ENCODE data around the gene TM7SF2. TPM values are rescaled to one million over a fixed set of nuclear protein-coding genes. Genes with fewer than 3 reads are reported as not detected.
A peak's percentile ranks its signal among the peaks of the same experiment; 100 is the strongest.

Gene TM7SF2
- total RNA-seq, 1 experiment from 2014 or later, result 49.5 TPM

DNA sequence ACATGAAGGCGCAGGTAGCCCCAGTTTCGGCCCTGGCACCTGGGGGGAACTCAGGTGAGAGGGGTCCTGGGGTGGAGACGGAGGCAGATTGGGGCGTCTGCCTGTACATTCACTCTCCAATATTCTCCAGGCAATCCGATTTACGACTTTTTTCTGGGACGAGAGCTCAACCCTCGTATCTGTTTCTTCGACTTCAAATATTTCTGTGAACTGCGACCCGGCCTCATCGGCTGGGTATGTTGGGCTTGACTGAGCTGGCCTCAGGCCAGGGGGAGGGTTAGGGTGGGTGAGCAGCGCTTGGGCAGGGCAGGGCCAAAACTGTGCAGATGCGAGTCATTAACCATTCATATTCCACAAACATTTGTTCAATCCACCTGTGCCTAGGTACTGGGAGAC, 1.7 kb downstream of the TM7SF2 start:
- POLR2A ChIA-PET (ENCODE audit: unreplicated experiment), result interaction anchor here (0.5 to 0.6 kb wide), 5 partner anchors 162 to 775 kb away, joined by 3 to 21 read pairs (median 4); partner anchors contain the start of gene FIBP
- Histone ChIP-seq H3K4me1 (replicated peaks; ENCODE audit: insufficient read depth) (peaks cover 40% of the 10 kb centered on the region), H3K9me2 (ENCODE audit: insufficient read depth) (no peaks in the 10 kb centered on the region), H3K79me2 (ENCODE audit: low read depth) (peaks cover 36% of the 10 kb centered on the region), H3K36me3 (ENCODE audit: low read depth) (no peaks in the 10 kb centered on the region), H3K4me2 (peak overlapping the region; percentile 100), H3K4me3 (peak overlapping the region; percentile 78; the same call in 1 of the 2 replicates), H3K9me3 (ENCODE audit: insufficient read depth, low read depth) (no peaks in the 10 kb centered on the region), H3K27me3 (ENCODE audit: insufficient read depth, low read depth) (no peaks in the 10 kb centered on the region), H2AFZ (no peak overlapping the region), H4K20me1 (ENCODE audit: insufficient read depth) (0 out of 2 replicates have a peak, but pooled peaks cover 5% of the 10 kb centered on the region), H3K27ac (no peak overlapping the region), H3F3A (ENCODE audit: insufficient read depth, low read depth) (peaks cover 69% of the 10 kb centered on the region)
- CTCF ChIA-PET, result interaction anchor here (0.5 to 1.5 kb wide), 6 partner anchors 19 to 297 kb away, joined by 3 to 5 read pairs (median 3); partner anchors contain the start of genes CAPN1 and SLC25A45
- no TSS peak for BruUV-seq (replicated peaks)
- intact Hi-C loops (cut with micrococcal nuclease; ENCODE audit: unreplicated experiment), result loop anchor here (5.0 kb wide), 1 partner anchor 219 kb away; the partner anchor contains the start of gene DPF2
- TF ChIP-seq EZH2 (IDR thresholded peaks at IDR 0.05; ENCODE audit: low read depth), result no peak
- TF ChIP-seq, protein P1, sequence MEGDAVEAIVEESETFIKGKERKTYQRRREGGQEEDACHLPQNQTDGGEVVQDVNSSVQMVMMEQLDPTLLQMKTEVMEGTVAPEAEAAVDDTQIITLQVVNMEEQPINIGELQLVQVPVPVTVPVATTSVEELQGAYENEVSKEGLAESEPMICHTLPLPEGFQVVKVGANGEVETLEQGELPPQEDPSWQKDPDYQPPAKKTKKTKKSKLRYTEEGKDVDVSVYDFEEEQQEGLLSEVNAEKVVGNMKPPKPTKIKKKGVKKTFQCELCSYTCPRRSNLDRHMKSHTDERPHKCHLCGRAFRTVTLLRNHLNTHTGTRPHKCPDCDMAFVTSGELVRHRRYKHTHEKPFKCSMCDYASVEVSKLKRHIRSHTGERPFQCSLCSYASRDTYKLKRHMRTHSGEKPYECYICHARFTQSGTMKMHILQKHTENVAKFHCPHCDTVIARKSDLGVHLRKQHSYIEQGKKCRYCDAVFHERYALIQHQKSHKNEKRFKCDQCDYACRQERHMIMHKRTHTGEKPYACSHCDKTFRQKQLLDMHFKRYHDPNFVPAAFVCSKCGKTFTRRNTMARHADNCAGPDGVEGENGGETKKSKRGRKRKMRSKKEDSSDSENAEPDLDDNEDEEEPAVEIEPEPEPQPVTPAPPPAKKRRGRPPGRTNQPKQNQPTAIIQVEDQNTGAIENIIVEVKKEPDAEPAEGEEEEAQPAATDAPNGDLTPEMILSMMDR (conservative IDR thresholded peaks at IDR 0.05), result no peak
- peak in 1 of 2 experiments; percentile 19 for DNase-seq

DNA sequence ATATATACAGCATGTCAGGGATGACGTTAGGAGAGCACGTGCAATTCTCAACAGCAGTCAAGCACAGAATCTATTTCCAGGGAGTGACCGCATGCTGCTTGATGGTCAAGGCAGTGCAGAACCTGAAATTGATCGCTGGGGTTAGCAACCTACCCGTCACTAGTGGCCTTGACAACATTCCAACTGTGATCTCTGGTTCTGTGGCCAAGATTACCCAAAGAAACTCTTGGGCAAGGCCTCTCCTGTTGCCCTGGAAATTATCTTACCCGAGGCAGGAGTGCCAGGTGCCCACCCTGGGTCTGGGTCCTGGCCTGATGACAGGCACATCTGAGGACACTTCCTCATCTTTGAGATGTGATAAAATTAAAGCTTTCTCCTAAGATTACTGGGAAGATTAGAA, 2.2 kb downstream of the TM7SF2 start:
- Histone ChIP-seq H3K79me2 (ENCODE audit: low read depth) (peaks cover 36% of the 10 kb centered on the region), H3K4me1 (replicated peaks; ENCODE audit: insufficient read depth) (peaks cover 37% of the 10 kb centered on the region), H3K4me3 (no peak overlapping the region), H3K9me3 (ENCODE audit: insufficient read depth, low read depth) (no peaks in the 10 kb centered on the region), H3F3A (ENCODE audit: insufficient read depth, low read depth) (peaks cover 71% of the 10 kb centered on the region), H3K36me3 (ENCODE audit: low read depth) (no peaks in the 10 kb centered on the region), H3K4me2 (peak overlapping the region; percentile 100; the same call in 1 of the 2 replicates), H3K9me2 (ENCODE audit: insufficient read depth) (no peaks in the 10 kb centered on the region), H2AFZ (no peak overlapping the region), H3K27me3 (ENCODE audit: insufficient read depth, low read depth) (no peaks in the 10 kb centered on the region), H3K27ac (no peak overlapping the region), H4K20me1 (ENCODE audit: insufficient read depth) (0 out of 2 replicates have a peak, but pooled peaks cover 9% of the 10 kb centered on the region)
- ChIA-PET CTCF (interaction anchor here (1.2 to 1.5 kb wide), 2 partner anchors 19 to 68 kb away, joined by 3 to 5 read pairs; partner anchors contain the start of gene CAPN1), POLR2A (ENCODE audit: unreplicated experiment) (interaction anchor here (0.5 to 0.6 kb wide), 4 partner anchors 67 to 774 kb away, joined by 4 to 14 read pairs (median 5); partner anchors contain the start of gene FIBP)
- intact Hi-C loops (cut with micrococcal nuclease; ENCODE audit: unreplicated experiment), result loop anchor here (5.0 kb wide), 1 partner anchor 218 kb away; the partner anchor contains the start of gene DPF2
- no peak for TF ChIP-seq EZH2 (IDR thresholded peaks at IDR 0.05; ENCODE audit: low read depth)
- TF ChIP-seq, protein P1 (conservative IDR thresholded peaks at IDR 0.05), result no peak
- no peak for DNase-seq
- BruUV-seq (replicated peaks), result TSS peak; percentile 15

DNA sequence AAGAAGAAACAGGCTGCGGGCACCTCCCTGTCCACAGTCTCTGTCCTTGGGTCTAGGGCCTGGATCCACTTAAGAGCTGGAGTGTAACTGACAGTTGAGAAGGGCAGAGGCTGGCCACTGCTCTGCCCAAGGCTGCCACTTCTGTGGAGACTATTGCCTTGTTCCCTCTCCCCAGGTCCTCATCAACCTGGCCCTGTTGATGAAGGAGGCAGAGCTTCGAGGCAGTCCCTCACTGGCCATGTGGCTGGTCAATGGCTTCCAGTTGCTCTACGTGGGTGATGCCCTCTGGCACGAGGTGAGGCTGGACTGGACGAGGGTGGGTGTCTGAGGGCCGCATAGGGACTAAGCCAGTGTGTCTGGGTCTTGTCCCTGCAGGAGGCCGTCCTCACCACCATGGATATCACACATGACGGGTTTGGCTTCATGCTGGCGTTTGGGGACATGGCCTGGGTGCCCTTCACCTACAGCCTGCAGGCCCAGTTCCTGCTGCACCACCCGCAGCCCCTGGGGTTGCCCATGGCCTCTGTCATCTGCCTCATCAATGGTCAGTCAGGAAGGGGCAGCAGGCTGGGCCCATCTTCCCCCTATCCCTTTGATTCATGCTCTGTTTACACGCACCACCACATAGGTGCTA, 3.0 kb downstream of the TM7SF2 start:
- intact Hi-C loops (cut with micrococcal nuclease; ENCODE audit: unreplicated experiment), result loop anchor here (5.0 kb wide), 2 partner anchors 218 to 337 kb away; partner anchors contain the start of genes DPF2 and SF1
- H3K27ac ChIP-seq, result no peak overlapping the region
- TF ChIP-seq EZH2 (IDR thresholded peaks at IDR 0.05; ENCODE audit: low read depth), result no peak
- TF ChIP-seq, protein P1 (conservative IDR thresholded peaks at IDR 0.05), result no peak
- no peaks in the 10 kb centered on the region for H3K9me2 ChIP-seq (ENCODE audit: insufficient read depth)
- peaks cover 34% of the 10 kb centered on the region for H3K4me1 ChIP-seq (replicated peaks; ENCODE audit: insufficient read depth)
- no peak for DNase-seq
- CTCF ChIA-PET, result interaction anchor here (1.2 kb wide), 1 partner anchor 20 kb away, joined by 3 read pairs; no protein-coding TSS in a partner anchor
- peaks cover 72% of the 10 kb centered on the region for H3F3A ChIP-seq (ENCODE audit: insufficient read depth, low read depth)
- no peak overlapping the region for H2AFZ ChIP-seq
- no peak overlapping the region for H3K4me3 ChIP-seq
- no TSS peak for BruUV-seq (replicated peaks)
- H3K4me2 ChIP-seq, result no peak overlapping the region
- 0 out of 2 replicates have a peak, but pooled peaks cover 10% of the 10 kb centered on the region for H4K20me1 ChIP-seq (ENCODE audit: insufficient read depth)
- peaks cover 37% of the 10 kb centered on the region for H3K79me2 ChIP-seq (ENCODE audit: low read depth)
- H3K9me3 ChIP-seq (ENCODE audit: insufficient read depth, low read depth), result no peaks in the 10 kb centered on the region
- POLR2A ChIA-PET (ENCODE audit: unreplicated experiment), result interaction anchor here (0.6 kb wide), 1 partner anchor 203 kb away, joined by 3 read pairs; no protein-coding TSS in a partner anchor
- H3K27me3 ChIP-seq (ENCODE audit: insufficient read depth, low read depth), result no peaks in the 10 kb centered on the region
- H3K36me3 ChIP-seq (ENCODE audit: low read depth), result peaks cover 1% of the 10 kb centered on the region; the same call in 1 of the 2 replicates
